Measurements from ENCODE around the gene DOCK4. TPM values are rescaled to one million over a fixed set of nuclear protein-coding genes. Genes with fewer than 3 reads are reported as not detected.

Gene DOCK4
- total RNA-seq, 1 donor from 2014 or later = 0.73 TPM

GRCh38 chr7:112140600-112140999 lies 65.6 kb downstream of the DOCK4 start:
- H3K9me3 Mint-ChIP-seq = peaks cover 2% of the 10 kb centered on the region
- ChIA-PET CTCF (no interaction called here), POLR2A (no interaction called here)
- no peak overlapping the region for H3K27ac Mint-ChIP-seq
- TF ChIP-seq CTCF (IDR thresholded peaks at IDR 0.05) = no peak
- ATAC-seq (ENCODE audit: low read depth) (no peak), DNase-seq (no peak)
- no peaks in the 10 kb centered on the region for H3K4me1 Mint-ChIP-seq
- intact Hi-C loops (cut with micrococcal nuclease) = no loop called here
- H3K27me3 Mint-ChIP-seq = no peaks in the 10 kb centered on the region
- no peak overlapping the region for H3K4me3 Mint-ChIP-seq
- no peaks in the 10 kb centered on the region for H3K36me3 Mint-ChIP-seq (ENCODE audit: low read depth)

- TF ChIP-seq CTCF (IDR thresholded peaks at IDR 0.05) = no peak
- Mint-ChIP-seq H3K4me3 (no peak overlapping the region), H3K9me3 (peaks cover 2% of the 10 kb centered on the region), H3K36me3 (ENCODE audit: low read depth) (no peaks in the 10 kb centered on the region), H3K27me3 (no peaks in the 10 kb centered on the region), H3K27ac (no peak overlapping the region), H3K4me1 (no peaks in the 10 kb centered on the region)
- CTCF ChIA-PET = no interaction called here
- POLR2A ChIA-PET = no interaction called here
- ATAC-seq (ENCODE audit: low read depth) = no peak
- intact Hi-C loops (cut with micrococcal nuclease) = no loop called here
- DNase-seq = no peak
These were observed 67.3 kb downstream of the DOCK4 start for GRCh38 chr7:112138938-112139337.

- ChIA-PET POLR2A (no interaction called here), CTCF (no interaction called here)
These were observed 67.8 kb downstream of the DOCK4 start for GRCh38 chr7:112138325-112138852.

GRCh38 chr7:112137141-112138101 lies 68.8 kb downstream of the DOCK4 start:
- ChIA-PET CTCF (no interaction called here), POLR2A (no interaction called here)
- Mint-ChIP-seq H3K36me3 (ENCODE audit: low read depth) (no peaks in the 10 kb centered on the region), H3K27me3 (no peaks in the 10 kb centered on the region), H3K27ac (no peak overlapping the region), H3K9me3 (peaks cover 2% of the 10 kb centered on the region), H3K4me3 (no peak overlapping the region), H3K4me1 (no peaks in the 10 kb centered on the region)
- ATAC-seq (ENCODE audit: low read depth) (no peak), DNase-seq (no peak)
- TF ChIP-seq CTCF (IDR thresholded peaks at IDR 0.05) = no peak
- intact Hi-C loops (cut with micrococcal nuclease) = no loop called here

More at GRCh38 chr7:112138325-112138852, 67.8 kb downstream of the DOCK4 start:
- intact Hi-C loops (cut with micrococcal nuclease) = no loop called here
- no peaks in the 10 kb centered on the region for H3K27me3 Mint-ChIP-seq
- H3K27ac Mint-ChIP-seq = no peak overlapping the region
- no peak for TF ChIP-seq CTCF (IDR thresholded peaks at IDR 0.05)
- H3K4me1 Mint-ChIP-seq = no peaks in the 10 kb centered on the region
- no peaks in the 10 kb centered on the region for H3K36me3 Mint-ChIP-seq (ENCODE audit: low read depth)
- H3K9me3 Mint-ChIP-seq = peaks cover 2% of the 10 kb centered on the region
- no peak for ATAC-seq (ENCODE audit: low read depth)
- DNase-seq = no peak
- H3K4me3 Mint-ChIP-seq = no peak overlapping the region

- DNase-seq (no peak), ATAC-seq (ENCODE audit: low read depth) (no peak)
- H3K4me1 Mint-ChIP-seq = no peaks in the 10 kb centered on the region
- ChIA-PET CTCF (no interaction called here), POLR2A (no interaction called here)
- no peaks in the 10 kb centered on the region for H3K27me3 Mint-ChIP-seq
- peaks cover 2% of the 10 kb centered on the region for H3K9me3 Mint-ChIP-seq
- H3K4me3 Mint-ChIP-seq = no peak overlapping the region
- no peak overlapping the region for H3K27ac Mint-ChIP-seq
- no peak for TF ChIP-seq CTCF (IDR thresholded peaks at IDR 0.05)
- H3K36me3 Mint-ChIP-seq (ENCODE audit: low read depth) = no peaks in the 10 kb centered on the region
- intact Hi-C loops (cut with micrococcal nuclease) = no loop called here
These were observed 69.8 kb downstream of the DOCK4 start for GRCh38 chr7:112136271-112137008.
